Hematopoietic multipotent progenitor cell treated with erythropoietin and hydrocortisone succinate and interleukin-3 and kit ligand, for 8 days (in vitro differentiated cells): ENCODE results near the gene APOA5.
"Not testable (repeated sequence)": the region's sequence is repeated elsewhere in the genome, so short reads cannot be mapped to it uniquely, and the experiment has no call there.

Experiments used
- DNase-seq: peaks from one replicate; pipeline ENCODE4 v3.0.0-alpha.2; 2015

APOA5 gene

DNA sequence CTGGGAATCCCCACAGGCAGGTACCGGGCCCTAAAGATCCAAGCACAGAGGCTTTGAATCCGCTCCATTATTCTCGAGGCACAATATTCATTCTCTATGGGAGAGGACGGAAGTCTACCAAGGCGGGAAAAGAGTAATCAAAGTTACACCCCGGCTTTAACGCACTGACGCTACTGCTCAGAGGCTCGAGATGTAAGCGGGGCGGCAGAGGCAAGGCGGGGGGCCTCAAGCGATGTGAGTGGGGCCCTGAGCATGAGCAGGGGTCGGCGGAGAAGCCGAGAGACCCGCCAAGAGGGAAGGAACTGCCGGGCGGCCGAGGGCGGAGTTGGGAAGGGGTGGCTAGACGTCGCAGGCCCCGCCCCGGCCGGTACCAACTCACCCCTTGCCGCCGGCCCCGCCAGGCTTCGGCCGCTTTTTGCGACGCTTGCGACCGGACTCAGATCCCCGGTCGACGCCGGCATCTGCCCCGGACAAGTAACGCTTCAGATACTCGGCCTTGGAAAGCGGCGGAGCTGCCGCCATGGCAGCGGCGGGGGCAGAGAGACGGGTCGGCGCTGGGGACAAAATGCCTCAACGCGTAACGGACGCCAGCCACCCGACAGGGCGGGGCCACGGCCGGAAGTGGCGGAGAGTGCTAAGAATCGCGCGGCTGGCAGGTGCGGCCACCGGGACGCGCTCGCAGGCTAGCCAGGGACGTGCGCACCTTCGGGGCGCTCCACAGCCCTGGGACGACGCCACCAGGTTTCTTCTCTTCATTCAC is 19.1 kb downstream of the APOA5 start, which contains the start of gene BUD13:
Gene BUD13, minus strand, starts transcription at position 545 of the 760 bp plus-strand sequence. Its CDS starts 23 bp downstream, at position 522.
- peak; percentile 89 for DNase-seq

- no peak for DNase-seq
Observed at GRCh38 chr11:116771935-116772334, 19.7 kb downstream of the APOA5 start.

GRCh38 chr11:116762132-116762531 is 29.5 kb downstream of the APOA5 start:
- no peak for DNase-seq

GRCh38 chr11:116756044-116756443 is 35.6 kb downstream of the APOA5 start:
- DNase-seq, result not testable (repeated sequence)

DNA sequence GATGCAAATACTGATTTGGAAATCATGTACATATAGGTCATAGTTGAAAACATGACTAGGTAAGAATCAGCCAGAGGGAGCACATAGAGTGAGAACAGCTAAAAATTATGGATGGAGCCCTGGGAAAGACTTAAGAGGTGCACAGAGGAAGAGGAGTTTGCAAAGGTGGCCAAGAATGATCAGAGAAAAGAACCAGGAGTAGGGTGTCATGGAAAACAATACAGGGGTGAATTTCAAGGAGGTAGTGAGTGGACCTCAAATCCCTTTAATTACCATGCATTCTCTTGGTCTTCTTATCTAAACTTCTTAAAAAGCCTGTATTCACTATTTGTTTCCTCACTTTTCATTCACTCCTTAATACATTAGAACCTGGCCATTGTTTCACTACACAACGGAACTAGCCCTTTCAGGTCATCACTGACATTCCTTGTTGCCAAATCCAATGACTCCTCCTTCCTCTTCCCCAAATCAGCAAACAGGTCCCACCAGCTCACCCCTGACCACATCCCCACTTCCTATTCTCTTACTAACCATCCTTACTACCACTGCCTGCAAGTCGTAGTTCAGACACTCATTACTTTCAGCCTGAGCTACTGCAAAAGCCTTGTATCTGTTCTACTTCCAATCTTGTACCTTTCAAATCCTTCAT is 41.5 kb downstream of the APOA5 start:
- no peak for DNase-seq

- no peak for DNase-seq
Observed at GRCh38 chr11:116742104-116742503, 49.6 kb downstream of the APOA5 start.

GRCh38 chr11:116740741-116741140 is 50.9 kb downstream of the APOA5 start:
- no peak for DNase-seq
